HepG2 (cell line): ENCODE data around the gene SLC15A3. TPM values are rescaled to one million over a fixed set of nuclear protein-coding genes. Genes with fewer than 3 reads are reported as not detected.

ENCODE experiments used
- MLLT10 ChIP-seq: sonication (generic); formaldehyde crosslinking; IDR thresholded peaks from 2 replicates; pipeline ENCODE4 v1.4.0; 2020; ENCODE audit warnings: missing genetic modification reagents
- polyA plus RNA-seq, 8 experiments: library from polyadenylated mRNA; depleted of rRNA in 3 of 8; stranded (reverse) in 7 of 8; unstranded in 1 of 8; fragments of >200 nt; fragmentation: Illumina TruSeq in 4 of 8; extraction: Trizol in 4 of 8; gene quantifications; 2 replicates each; pipeline versions ENCODE4 v1.2.1 to v1.2.3, GENCODE V29; 2011 to 2016; ENCODE audit warnings: low read depth in 4 of 8, missing spikeins in 1 of 8, mixed read lengths in 1 of 8; ENCODE audit not compliant: insufficient read depth in 1 of 8
- total RNA-seq, 5 experiments: library from RNA; depleted of rRNA; stranded (reverse); fragments of >200 nt; fragmentation: Illumina TruSeq; extraction: Trizol; gene quantifications; 2 replicates each; pipeline ENCODE4 v1.2.3, GENCODE V29; 2016; ENCODE audit warnings: low read depth in 1 of 5
- TF ChIP-seq, protein P1 (sequence below): sonication (generic); formaldehyde crosslinking; IDR thresholded peaks from 2 replicates; pipeline ENCODE4 v1.4.0; 2020; ENCODE audit warnings: mild to moderate bottlenecking, missing genetic modification reagents

The SLC15A3 gene
- total and polyA plus RNA-seq, 2 of the 13 experiments (the other 11 are each of a cell fraction or from before 2014, with no cell fraction given) = 0.45 to 0.77 TPM

DNA sequence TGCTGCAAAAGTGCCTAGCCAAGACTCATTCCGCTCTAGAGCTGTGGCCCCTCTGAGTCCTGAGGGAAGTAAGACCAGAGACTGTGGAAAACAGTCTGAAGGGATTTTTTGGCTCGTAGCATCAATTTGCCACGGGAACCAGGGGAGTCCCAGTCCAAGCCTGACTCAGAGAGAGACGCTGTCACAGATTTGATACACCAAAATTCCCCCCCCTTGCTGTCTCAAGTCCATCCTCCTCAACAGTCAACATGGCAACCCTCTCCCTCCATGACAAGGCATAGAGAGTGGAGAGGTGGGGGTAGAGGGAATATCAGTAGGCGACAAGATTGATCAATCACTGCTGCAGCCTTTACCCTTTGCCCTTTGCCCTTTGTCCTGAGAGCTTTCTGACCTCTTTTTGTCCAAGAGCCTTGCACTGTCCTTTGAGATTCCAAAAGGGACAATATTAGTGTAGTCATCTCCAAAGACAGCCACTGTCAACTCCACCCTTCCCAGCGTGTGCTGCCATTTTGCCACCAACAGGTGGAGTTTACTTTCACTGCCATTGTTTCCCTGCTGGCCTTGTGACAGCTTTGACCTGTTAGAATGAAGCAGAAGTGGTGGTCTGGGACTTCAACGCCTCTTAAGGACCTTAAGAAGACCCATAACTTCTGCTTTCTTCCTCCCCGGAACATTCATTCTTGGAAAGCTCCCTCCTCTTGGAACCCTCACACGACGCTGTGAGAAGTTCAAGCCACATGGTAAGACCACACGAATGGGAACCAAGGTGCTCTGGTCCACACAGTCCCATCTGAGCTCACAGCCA is 7.3 kb downstream of the SLC15A3 start (continued):
- TF ChIP-seq, protein P1, sequence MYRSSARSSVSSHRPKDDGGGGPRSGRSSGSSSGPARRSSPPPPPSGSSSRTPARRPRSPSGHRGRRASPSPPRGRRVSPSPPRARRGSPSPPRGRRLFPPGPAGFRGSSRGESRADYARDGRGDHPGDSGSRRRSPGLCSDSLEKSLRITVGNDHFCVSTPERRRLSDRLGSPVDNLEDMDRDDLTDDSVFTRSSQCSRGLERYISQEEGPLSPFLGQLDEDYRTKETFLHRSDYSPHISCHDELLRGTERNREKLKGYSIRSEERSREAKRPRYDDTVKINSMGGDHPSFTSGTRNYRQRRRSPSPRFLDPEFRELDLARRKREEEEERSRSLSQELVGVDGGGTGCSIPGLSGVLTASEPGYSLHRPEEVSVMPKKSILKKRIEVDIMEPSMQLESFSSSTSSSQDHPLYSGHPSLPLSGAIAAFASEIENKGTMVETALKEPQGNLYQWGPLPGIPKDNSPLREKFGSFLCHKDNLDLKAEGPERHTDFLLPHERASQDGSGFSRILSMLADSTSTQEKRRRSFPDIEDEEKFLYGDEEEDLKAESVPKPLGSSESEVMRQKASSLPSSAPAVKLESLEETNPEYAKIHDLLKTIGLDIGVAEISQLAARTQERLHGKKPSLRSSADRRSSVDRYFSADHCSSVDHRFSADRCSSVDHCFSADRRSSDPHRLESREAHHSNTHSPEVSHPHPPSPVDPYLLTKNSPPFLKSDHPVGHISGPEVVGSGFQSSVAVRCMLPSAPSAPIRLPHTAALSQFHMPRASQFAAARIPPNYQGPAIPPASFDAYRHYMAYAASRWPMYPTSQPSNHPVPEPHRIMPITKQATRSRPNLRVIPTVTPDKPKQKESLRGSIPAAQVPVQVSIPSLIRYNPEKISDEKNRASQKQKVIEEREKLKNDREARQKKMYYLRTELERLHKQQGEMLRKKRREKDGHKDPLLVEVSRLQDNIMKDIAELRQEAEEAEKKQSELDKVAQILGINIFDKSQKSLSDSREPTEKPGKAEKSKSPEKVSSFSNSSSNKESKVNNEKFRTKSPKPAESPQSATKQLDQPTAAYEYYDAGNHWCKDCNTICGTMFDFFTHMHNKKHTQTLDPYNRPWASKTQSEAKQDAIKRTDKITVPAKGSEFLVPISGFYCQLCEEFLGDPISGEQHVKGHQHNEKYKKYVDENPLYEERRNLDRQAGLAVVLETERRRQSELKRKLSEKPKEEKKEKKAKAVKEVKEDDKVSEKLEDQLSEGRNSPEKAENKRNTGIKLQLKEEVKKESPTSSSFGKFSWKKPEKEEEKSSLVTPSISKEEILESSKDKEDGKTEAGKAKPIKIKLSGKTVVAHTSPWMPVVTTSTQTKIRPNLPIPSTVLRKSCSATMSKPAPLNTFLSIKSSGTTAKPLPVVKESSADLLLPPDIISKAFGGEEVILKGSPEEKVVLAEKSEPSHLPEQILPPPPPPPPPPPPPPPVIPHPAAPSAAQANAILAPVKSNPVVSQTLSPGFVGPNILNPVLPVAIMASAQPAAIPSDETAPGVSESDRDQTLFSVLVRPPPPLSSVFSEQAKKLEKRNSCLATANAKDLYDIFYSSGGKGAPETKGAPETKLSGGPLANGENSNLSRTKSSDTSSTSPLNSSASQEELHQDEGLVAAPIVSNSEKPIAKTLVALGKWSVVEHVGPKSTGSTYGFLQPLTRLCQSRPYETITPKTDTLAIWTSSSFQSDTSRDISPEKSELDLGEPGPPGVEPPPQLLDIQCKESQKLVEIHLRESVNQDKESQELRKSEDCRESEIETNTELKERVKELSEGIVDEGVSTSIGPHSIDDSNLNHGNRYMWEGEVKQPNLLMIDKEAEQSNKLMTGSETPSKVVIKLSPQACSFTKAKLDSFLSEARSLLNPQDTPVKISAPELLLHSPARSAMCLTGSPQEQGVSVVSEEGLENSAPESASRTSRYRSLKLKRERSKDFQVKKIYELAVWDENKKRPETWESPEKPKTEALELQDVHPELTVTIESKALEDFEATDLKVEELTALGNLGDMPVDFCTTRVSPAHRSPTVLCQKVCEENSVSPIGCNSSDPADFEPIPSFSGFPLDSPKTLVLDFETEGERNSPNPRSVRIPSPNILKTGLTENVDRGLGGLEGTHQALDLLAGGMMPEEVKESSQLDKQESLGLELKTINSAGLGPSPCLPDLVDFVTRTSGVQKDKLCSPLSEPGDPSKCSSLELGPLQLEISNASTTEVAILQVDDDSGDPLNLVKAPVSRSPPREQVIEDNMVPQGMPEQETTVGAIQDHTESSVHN (CRISPR knock-in tag) = no peak
- TF ChIP-seq MLLT10 (CRISPR knock-in tag) = no peak
- TF ChIP-seq, all 625 proteins: peak for 0
